ENCODE data around the gene PTP4A2. TPM values are rescaled to one million over a fixed set of nuclear protein-coding genes. Genes with fewer than 3 reads are reported as not detected.

PTP4A2 gene
- total and polyA plus RNA-seq, 2 donors (not counting 1 experiment from before 2014, with no cell fraction given), result 78.2 to 193 TPM

- Mint-ChIP-seq H3K27me3 (no peaks in the 10 kb centered on the region), H3K27ac (peak overlapping the region; percentile 50), H3K4me3 (no peak overlapping the region), H3K9me3 (ENCODE audit: insufficient read depth) (no peaks in the 10 kb centered on the region), H3K4me1 (peaks cover 36% of the 10 kb centered on the region)
- Histone ChIP-seq H3K36me3 (replicated peaks in 1 of 2; ENCODE audit: control extremely low read depth in 1 of 2, control insufficient read depth in 1 of 2, extremely low read depth in 1 of 2, insufficient read depth in 2 of 2, low read length in 1 of 2) (peaks cover 24 to 79% of the 10 kb centered on the region in 2 experiments), H3K4me1 (ENCODE audit: control insufficient read depth in 2 of 2, insufficient read depth in 2 of 2, low read length in 2 of 2) (peaks cover 16 to 28% of the 10 kb centered on the region in 2 donors), H3K9ac (ENCODE audit: low read length) (no peak overlapping the region), H2AFZ (ENCODE audit: insufficient read depth, low read depth, low read length, poor library complexity, severe bottlenecking) (no peak overlapping the region), H3K27ac (ENCODE audit: low read length in 2 of 2) (peak overlapping the region in 1 of 2 donors; percentile 14), H3K9me3 (ENCODE audit: control extremely low read depth in 1 of 3, control insufficient read depth in 2 of 3, insufficient read depth in 1 of 3, low read length in 2 of 3) (no peaks in the 10 kb centered on the region), H4K20me1 (ENCODE audit: control insufficient read depth, insufficient read depth, low read length, poor library complexity, severe bottlenecking) (peaks cover 53% of the 10 kb centered on the region), H3K4me3 (ENCODE audit: control extremely low read depth in 1 of 5, extremely low read depth in 1 of 5, insufficient read depth in 1 of 5, low read depth in 2 of 5, low read length in 4 of 5) (no peak overlapping the region), H3K79me2 (ENCODE audit: control insufficient read depth, insufficient read depth, low read length) (peaks cover 69% of the 10 kb centered on the region), H3K27me3 (replicated peaks in 1 of 4; ENCODE audit: control extremely low read depth in 1 of 4, control insufficient read depth in 3 of 4, insufficient read depth in 4 of 4, low read length in 3 of 4) (no peaks in the 10 kb centered on the region), H3K4me2 (replicated peaks; ENCODE audit: low read depth, low read length, poor library complexity, severe bottlenecking) (no peak overlapping the region)
- WGBS (ENCODE audit: insufficient coverage), result no CpG with 5 or more reads among the region's 1 CpG
- DNase-seq (no peak), ATAC-seq (ENCODE audit: low read depth) (no peak)
- no peak for TF ChIP-seq CTCF (IDR thresholded peaks at IDR 0.05)
- no peak for TF ChIP-seq EZH2 (IDR thresholded peaks at IDR 0.05; ENCODE audit: borderline replicate concordance, insufficient read depth, low read depth, low read length, poor library complexity, severe bottlenecking)
- intact Hi-C loops (cut with micrococcal nuclease), result no loop called here
- ChIA-PET POLR2A (interaction anchor here (0.7 kb wide), 1 partner anchor 113 kb away, joined by 4 read pairs; no protein-coding TSS in a partner anchor), CTCF (interaction anchor here (0.6 to 2.8 kb wide), 6 partner anchors 11 to 175 kb away, joined by 3 to 14 read pairs (median 4); no protein-coding TSS in a partner anchor)
Observed at GRCh38 chr1:31912839-31913239, 25.3 kb downstream of the PTP4A2 start.

- Histone ChIP-seq H3K4me3 (ENCODE audit: control extremely low read depth in 1 of 5, extremely low read depth in 1 of 5, insufficient read depth in 1 of 5, low read depth in 2 of 5, low read length in 4 of 5) (no peak overlapping the region), H3K36me3 (replicated peaks in 1 of 2; ENCODE audit: control extremely low read depth in 1 of 2, control insufficient read depth in 1 of 2, extremely low read depth in 1 of 2, insufficient read depth in 2 of 2, low read length in 1 of 2) (peaks cover 24 to 81% of the 10 kb centered on the region in 2 experiments), H3K4me2 (replicated peaks; ENCODE audit: low read depth, low read length, poor library complexity, severe bottlenecking) (no peak overlapping the region), H3K27me3 (replicated peaks in 1 of 4; ENCODE audit: control extremely low read depth in 1 of 4, control insufficient read depth in 3 of 4, insufficient read depth in 4 of 4, low read length in 3 of 4) (no peaks in the 10 kb centered on the region), H3K27ac (ENCODE audit: low read length in 2 of 2) (peak overlapping the region in 1 of 2 donors; percentile 35), H4K20me1 (ENCODE audit: control insufficient read depth, insufficient read depth, low read length, poor library complexity, severe bottlenecking) (peaks cover 53% of the 10 kb centered on the region), H3K9ac (ENCODE audit: low read length) (no peak overlapping the region), H3K79me2 (ENCODE audit: control insufficient read depth, insufficient read depth, low read length) (peaks cover 63% of the 10 kb centered on the region), H3K9me3 (ENCODE audit: control extremely low read depth in 1 of 3, control insufficient read depth in 2 of 3, insufficient read depth in 1 of 3, low read length in 2 of 3) (no peaks in the 10 kb centered on the region), H3K4me1 (ENCODE audit: control insufficient read depth in 2 of 2, insufficient read depth in 2 of 2, low read length in 2 of 2) (peaks cover 16 to 28% of the 10 kb centered on the region in 2 donors), H2AFZ (ENCODE audit: insufficient read depth, low read depth, low read length, poor library complexity, severe bottlenecking) (no peak overlapping the region)
- no CpG with 5 or more reads among the region's 2 CpGs for WGBS (ENCODE audit: insufficient coverage)
- CTCF ChIA-PET, result interaction anchor here (0.6 to 2.8 kb wide), 5 partner anchors 11 to 123 kb away, joined by 3 to 14 read pairs (median 4); no protein-coding TSS in a partner anchor
- Mint-ChIP-seq H3K27me3 (no peaks in the 10 kb centered on the region), H3K27ac (peak overlapping the region; percentile 50), H3K9me3 (ENCODE audit: insufficient read depth) (no peaks in the 10 kb centered on the region), H3K4me1 (peaks cover 36% of the 10 kb centered on the region), H3K4me3 (no peak overlapping the region)
- ATAC-seq (ENCODE audit: low read depth) (no peak), DNase-seq (no peak)
- no peak for TF ChIP-seq EZH2 (IDR thresholded peaks at IDR 0.05; ENCODE audit: borderline replicate concordance, insufficient read depth, low read depth, low read length, poor library complexity, severe bottlenecking)
- no peak for TF ChIP-seq CTCF (IDR thresholded peaks at IDR 0.05)
- POLR2A ChIA-PET, result no interaction called here
- intact Hi-C loops (cut with micrococcal nuclease), result no loop called here
Observed at GRCh38 chr1:31911994-31912780, 26.0 kb downstream of the PTP4A2 start.
